SK-N-SH treated with all-trans-retinoic acid at 6 μM for 48 hours (cell line): ENCODE data around the gene LHFPL2.

Experiments used
- BACH2 ChIP-seq: fragments of 250-450 bp; sonication (Bioruptor Pico); IDR thresholded peaks from 2 replicates; pipeline ENCODE4 v1.9.0; 2021; ENCODE audit warnings: mild to moderate bottlenecking, borderline replicate concordance
- CSDC2 ChIP-seq: fragments of 250-450 bp; sonication (Bioruptor Pico); IDR thresholded peaks from 2 replicates; pipeline ENCODE4 v1.5.0; 2020; ENCODE audit warnings: mild to moderate bottlenecking, moderate library complexity
- ISL1 ChIP-seq: fragments of 250-450 bp; sonication (Bioruptor Pico); IDR thresholded peaks from 2 replicates; pipeline ENCODE4 v2.1.2; 2022; ENCODE audit warnings: mild to moderate bottlenecking, moderate library complexity
- OSR1 ChIP-seq: fragments of 250-450 bp; sonication (Bioruptor Pico); IDR thresholded peaks from 2 replicates; pipeline ENCODE4 v1.8.0; 2022; ENCODE audit warnings: moderate library complexity, mild to moderate bottlenecking, inconsistent platforms
- POU6F1 ChIP-seq: fragments of 250-450 bp; sonication (Bioruptor Pico); IDR thresholded peaks from 2 replicates; pipeline ENCODE4 v1.8.0; 2021; ENCODE audit warnings: low read depth, mild to moderate bottlenecking, moderate library complexity, borderline replicate concordance
- RARB ChIP-seq: fragments of 250-450 bp; sonication (Bioruptor Pico); IDR thresholded peaks from 2 replicates; pipeline ENCODE4 v1.8.0; 2021; ENCODE audit warnings: mild to moderate bottlenecking, moderate library complexity
- SNAI2 ChIP-seq: fragments of 250-450 bp; sonication (Bioruptor Pico); IDR thresholded peaks from 2 replicates; pipeline ENCODE4 v1.5.0; 2020; ENCODE audit warnings: mild to moderate bottlenecking, moderate library complexity
- ZC3H10 ChIP-seq: fragments of 250-450 bp; sonication (Bioruptor Pico); IDR thresholded peaks from 2 replicates; pipeline ENCODE4 v1.5.1; 2021; ENCODE audit warnings: mild to moderate bottlenecking, moderate library complexity
- ZFP3 ChIP-seq: fragments of 250-450 bp; sonication (Bioruptor Pico); IDR thresholded peaks from 2 replicates; pipeline ENCODE4 v1.5.0; 2020; ENCODE audit warnings: mild to moderate bottlenecking, moderate library complexity
- ZFP30 ChIP-seq: fragments of 450-650 bp; formaldehyde crosslinking; IDR thresholded peaks from 2 replicates; pipeline ENCODE4 v1.5.0; 2022; ENCODE audit warnings: mild to moderate bottlenecking, moderate library complexity
- ZNF8 ChIP-seq: fragments of 450-650 bp; formaldehyde crosslinking; IDR thresholded peaks from 2 replicates; pipeline ENCODE4 v1.5.0; 2020; ENCODE audit warnings: mild to moderate bottlenecking, moderate library complexity
- TF ChIP-seq, protein P1 (sequence below): fragments of 250-450 bp; sonication (Bioruptor Pico); IDR thresholded peaks from 2 replicates; pipeline ENCODE4 v1.5.1; 2020; ENCODE audit warnings: low read depth, mild to moderate bottlenecking, moderate library complexity
- TF ChIP-seq, protein P2 (sequence below): fragments of 250-450 bp; sonication (Bioruptor Pico); IDR thresholded peaks from 2 replicates; pipeline ENCODE4 v1.8.0; 2020; ENCODE audit warnings: mild to moderate bottlenecking, moderate library complexity, borderline replicate concordance

GRCh38 chr5:78604689-78605285 is 43.8 kb downstream of the LHFPL2 start:
- no peak for TF ChIP-seq SNAI2 (CRISPR knock-in tag)
- TF ChIP-seq, protein P1, sequence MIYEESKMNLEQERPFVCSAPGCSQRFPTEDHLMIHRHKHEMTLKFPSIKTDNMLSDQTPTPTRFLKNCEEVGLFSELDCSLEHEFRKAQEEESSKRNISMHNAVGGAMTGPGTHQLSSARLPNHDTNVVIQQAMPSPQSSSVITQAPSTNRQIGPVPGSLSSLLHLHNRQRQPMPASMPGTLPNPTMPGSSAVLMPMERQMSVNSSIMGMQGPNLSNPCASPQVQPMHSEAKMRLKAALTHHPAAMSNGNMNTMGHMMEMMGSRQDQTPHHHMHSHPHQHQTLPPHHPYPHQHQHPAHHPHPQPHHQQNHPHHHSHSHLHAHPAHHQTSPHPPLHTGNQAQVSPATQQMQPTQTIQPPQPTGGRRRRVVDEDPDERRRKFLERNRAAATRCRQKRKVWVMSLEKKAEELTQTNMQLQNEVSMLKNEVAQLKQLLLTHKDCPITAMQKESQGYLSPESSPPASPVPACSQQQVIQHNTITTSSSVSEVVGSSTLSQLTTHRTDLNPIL (CRISPR knock-in tag): no peak
- TF ChIP-seq ZFP3 (CRISPR knock-in tag): no peak
- no peak for TF ChIP-seq ISL1
- TF ChIP-seq POU6F1 (CRISPR knock-in tag): no peak
- no peak for TF ChIP-seq ZFP30 (CRISPR knock-in tag)
- TF ChIP-seq CSDC2 (CRISPR knock-in tag): no peak
- no peak for TF ChIP-seq RARB (CRISPR knock-in tag)
- TF ChIP-seq BACH2: no peak
- TF ChIP-seq, protein P2, sequence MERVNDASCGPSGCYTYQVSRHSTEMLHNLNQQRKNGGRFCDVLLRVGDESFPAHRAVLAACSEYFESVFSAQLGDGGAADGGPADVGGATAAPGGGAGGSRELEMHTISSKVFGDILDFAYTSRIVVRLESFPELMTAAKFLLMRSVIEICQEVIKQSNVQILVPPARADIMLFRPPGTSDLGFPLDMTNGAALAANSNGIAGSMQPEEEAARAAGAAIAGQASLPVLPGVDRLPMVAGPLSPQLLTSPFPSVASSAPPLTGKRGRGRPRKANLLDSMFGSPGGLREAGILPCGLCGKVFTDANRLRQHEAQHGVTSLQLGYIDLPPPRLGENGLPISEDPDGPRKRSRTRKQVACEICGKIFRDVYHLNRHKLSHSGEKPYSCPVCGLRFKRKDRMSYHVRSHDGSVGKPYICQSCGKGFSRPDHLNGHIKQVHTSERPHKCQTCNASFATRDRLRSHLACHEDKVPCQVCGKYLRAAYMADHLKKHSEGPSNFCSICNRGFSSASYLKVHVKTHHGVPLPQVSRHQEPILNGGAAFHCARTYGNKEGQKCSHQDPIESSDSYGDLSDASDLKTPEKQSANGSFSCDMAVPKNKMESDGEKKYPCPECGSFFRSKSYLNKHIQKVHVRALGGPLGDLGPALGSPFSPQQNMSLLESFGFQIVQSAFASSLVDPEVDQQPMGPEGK (CRISPR knock-in tag): no peak
- no peak for TF ChIP-seq OSR1 (CRISPR knock-in tag)
- no peak for TF ChIP-seq ZNF8 (CRISPR knock-in tag)
- TF ChIP-seq ZC3H10: no peak
